Measurements from ENCODE around the gene PPP2R2B. TPM values are rescaled to one million over a fixed set of nuclear protein-coding genes. Genes with fewer than 3 reads are reported as not detected.
A peak's percentile ranks its signal among the peaks of the same experiment; 100 is the strongest.
"Not testable (repeated sequence)": the region's sequence is repeated elsewhere in the genome, so short reads cannot be mapped to it uniquely, and the experiment has no call there.

The PPP2R2B gene
- total RNA-seq, 1 experiment from 2014 or later = not detected

DNA sequence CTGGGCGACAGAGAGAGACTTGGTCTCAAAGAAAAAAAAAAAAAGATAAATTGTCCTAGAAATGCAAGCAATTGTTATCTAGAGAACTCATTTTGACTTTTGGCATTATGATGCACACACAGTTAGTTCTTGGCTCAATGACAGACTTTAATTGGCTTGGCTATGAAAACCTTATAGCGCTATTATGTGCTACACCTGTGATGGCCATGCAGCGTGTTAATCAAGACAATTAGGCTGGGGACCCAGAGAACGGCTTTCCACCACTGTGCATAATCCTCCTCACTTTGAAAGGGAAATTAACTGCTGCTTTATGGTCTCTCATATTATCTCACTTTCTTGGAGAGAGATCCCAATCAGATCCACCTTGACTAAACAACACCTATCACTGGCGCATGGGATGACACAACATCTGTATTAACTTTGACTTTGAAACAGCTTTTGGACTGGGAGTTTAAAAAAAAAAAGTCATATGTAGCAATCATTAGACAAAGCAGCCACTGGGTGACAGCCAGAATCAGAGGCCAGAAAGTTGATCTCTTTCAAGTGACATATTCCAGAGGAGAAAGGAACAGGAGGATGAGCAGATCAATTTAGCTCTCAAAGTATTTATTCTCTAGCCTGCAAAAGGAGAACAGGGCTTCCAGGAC lies 132.5 kb downstream of the PPP2R2B start:
- no peak for DNase-seq (ENCODE audit: low read depth)

DNA sequence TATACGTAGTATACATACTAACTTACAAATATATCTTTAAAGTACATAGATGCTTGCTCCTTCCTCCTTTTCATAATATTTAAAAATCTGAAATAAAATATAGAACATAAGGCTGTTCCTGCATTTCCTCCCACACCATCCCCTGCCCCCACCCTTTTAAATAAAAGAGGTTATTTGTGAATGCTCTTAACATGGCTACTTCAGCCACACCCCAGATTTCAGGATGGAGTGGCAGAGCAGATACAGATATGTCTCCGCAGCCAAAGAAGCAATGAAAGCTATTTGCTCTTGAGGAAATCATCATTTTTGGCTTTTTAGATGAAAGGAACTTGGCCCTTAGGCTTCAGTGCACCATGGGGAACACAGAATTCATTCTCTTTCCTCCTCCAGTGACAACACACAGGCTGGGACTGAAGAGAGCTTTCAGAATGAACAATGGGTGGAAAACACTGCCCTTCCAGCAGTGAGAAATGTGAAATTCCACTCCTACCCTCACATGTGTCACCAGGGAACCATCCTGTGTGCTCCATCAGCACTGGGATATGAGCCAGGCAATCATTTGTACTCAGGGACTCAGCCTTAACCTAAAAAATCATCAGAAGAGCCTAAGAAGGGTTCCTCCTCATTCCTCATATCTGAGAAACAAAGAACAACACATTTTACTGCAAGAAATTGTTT lies 134.3 kb downstream of the PPP2R2B start:
- DNase-seq (ENCODE audit: low read depth) = peak; percentile 36

DNA sequence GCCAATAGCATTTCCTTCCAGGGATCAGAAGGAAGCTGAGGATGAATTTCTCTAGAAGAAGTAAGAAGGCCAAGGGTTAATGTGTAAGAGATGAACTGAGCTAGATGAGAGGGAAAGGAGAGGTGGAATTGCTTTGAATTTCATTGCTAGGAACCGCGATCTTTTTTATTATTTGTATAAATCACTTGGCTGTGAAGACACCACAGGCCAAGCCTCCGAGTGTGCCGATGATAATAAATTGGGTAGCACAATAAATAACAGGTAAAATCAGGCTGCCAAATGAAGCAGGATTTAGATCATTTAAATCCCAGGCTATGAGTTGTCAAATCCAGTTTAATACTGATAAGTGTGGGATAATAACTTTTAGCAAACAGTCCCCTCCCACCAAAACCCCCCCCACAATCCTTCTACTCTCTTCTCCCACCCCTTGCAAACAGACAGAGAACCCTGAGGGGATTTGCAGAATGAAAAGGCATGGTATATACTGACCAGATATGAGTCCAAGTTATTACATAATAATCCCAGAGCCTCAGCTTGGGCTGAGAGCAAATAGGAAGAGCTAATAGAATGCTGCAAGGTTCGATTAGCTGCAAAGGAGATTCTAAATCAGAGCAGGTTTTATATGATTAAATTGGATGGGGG lies 143.5 kb downstream of the PPP2R2B start:
- DNase-seq (ENCODE audit: low read depth) = no peak

DNA sequence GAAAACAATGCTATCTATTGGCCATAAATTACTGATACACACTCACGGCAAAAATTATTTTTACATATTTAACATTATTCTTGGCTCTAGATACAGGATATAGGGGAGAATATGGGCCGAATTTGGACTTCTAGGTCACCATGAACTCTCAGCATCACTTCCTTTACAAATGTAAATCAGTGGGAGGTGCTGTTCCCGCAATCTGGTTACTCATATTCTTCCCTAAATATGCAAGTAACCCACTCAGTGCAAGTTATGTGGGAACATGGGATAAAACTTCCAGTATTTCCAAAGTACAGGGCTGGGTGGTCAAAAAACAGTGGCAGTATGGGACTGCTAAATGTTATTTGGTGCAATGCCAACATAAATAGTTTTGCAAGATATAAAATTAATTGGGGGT lies 145.6 kb downstream of the PPP2R2B start:
- no peak for DNase-seq (ENCODE audit: low read depth)

DNA sequence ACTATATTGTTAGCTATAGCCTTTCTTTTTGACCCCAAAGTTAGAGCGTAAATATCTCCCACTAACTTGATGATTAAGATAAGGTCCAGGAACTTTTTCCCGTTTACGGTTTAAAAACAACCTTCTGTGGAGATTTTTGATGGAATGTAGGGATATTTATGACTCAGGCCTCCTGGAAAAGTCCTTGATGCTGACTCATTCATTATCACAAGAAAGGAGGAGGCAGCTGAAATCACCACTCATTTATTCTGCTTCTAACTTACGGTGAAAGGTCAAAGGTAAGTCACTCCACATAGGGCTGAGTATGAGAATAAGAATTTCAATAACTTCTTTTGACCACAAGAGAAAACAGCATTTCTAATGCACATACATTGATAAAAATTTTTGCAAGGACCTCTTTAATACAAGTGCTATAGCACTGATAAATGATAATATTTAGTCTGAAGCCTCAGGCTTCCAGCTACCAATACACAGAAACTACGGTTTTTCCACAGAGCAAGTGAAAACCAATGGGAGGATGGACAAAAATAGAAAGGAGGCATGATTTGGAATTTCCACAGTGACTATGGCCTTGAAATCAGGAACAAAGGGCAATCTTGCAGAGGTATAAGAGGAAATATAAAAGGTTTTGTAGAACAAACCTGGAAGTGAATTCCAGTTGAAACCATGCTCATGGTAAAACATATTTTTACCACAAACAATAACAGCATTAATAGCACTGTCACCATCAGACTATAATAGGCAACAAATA lies 146.5 kb downstream of the PPP2R2B start:
- DNase-seq (ENCODE audit: low read depth) = peak; percentile 87

DNA sequence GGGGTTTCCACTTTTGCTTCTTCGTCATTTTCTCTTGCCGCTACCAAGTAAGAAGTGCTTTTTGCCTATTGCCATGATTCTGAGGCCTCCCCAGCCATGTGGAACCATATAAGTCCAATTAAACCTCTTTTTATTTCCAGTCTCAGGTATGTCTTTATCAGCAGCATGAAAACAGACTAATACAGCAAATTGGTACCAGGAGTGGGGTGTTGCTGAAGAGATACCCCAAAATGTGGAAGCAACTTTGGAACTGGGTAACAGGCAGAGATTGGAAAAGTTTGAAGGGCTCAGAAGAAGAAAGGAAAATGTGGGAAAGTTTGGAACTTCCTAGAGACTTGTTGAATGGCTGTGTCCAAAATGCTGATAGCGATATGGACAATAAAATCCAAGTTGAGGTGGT lies 149.8 kb downstream of the PPP2R2B start:
- DNase-seq (ENCODE audit: low read depth) = not testable (repeated sequence)

DNA sequence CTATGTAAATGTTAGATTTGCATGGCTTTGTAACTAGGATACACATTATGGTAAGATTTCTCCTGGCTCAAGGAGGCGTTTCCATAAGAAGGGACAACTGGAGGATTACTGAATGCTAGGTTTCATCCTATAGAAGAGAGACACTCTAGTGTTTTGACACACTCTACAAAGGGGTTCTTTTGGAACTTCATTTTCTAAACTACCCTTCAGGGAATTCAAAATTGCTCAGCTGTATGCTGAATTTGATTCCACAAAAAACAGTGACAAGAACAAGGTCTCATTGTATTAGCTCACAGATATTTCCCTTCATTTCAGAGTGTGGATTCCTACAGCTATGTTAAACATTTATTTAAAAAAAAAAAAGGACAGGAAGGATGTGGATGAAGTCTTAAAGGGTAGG lies 151.7 kb downstream of the PPP2R2B start:
- peak; percentile 31 for DNase-seq (ENCODE audit: low read depth)

DNA sequence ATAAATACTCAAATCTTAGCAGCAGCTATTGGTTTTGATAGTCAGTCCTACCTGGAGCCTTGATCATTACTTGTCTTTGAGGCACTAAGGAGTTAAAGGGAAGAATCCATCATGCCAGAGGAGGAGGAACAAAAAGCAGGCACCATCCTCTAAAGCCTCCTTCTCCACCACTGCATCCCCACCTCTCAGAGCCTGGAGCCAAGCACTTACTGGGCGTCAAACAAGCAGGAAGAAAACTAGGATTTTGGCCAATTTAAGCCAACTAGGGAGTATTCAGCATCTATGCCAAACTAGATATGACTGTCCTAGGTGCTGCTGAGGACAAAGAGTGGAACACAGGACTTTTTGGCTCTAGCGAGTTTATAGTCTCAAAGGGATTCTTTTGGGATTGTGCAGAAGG lies 152.5 kb downstream of the PPP2R2B start:
- no peak for DNase-seq (ENCODE audit: low read depth)

DNA sequence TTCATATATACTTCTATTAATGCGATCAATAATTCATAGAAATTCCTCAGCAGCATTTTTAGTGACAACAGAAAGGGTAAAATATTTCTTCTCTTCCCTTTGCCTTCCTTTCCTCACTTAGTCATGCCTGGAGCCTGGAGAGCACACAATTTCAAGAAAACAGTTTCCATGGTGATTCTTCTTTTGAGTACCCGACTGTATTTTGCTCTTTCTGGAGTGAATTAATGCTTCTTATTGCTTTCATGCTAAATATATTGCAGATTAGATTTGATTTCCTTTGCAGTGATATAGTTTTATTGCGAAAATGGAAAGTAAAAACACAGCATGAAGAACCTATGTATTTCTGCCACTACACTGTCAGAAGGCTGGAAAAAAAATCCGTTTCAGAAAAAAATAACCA lies 153.5 kb downstream of the PPP2R2B start:
- DNase-seq (ENCODE audit: low read depth) = no peak

DNA sequence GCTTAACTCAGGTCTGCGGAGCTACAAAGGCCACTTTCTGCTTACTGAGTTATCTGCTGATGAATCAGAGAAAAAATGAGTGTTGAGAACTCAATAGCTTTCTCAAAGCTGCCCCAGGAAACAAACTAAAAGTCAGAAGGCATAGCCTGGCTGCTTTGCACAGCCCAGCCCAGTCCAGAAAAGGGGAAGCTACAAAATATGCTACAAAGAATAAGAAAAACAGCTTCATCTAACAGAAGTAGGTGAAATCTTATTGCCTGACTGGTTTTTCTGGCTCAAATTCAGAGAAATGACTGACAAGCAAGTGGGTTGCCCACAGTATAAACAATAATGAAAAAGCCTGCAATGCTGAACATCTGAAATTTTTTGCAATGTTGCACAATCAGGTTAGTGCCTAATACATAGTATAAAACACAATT lies 156.2 kb downstream of the PPP2R2B start:
- no peak for DNase-seq (ENCODE audit: low read depth)

DNA sequence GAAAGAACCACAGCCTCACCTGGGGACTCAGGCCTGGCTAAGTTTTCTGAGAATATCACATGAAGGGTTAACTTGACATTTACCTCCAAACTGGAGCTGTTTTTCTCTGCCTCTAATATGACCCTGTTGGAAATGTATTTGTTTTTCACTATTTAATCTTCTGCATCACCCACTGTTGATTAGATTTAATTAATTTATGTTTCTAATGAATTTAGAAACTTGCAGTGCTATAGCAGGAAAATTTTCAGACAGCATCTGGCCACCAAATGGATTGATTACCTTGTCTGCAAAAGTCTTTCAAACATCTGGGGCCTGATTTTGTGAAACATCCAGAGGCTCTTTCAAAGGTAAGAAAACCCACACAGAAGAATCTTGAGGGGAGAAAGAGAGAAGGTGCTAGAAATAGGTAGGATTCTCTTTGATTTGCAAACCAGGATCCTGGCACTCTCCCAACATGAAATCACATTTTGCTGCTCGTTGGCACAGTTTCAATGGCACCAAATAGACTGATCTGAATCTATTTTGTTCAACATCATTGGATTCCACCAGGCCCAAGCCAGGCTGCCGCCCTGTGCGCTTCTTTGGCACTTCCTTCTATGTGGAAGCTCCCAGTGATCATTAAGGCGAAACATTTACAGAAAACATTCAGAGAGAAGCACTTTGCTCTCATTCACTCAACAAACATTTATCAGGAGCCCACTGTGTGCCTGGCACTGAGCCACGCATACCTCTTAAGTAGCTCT lies 157.3 kb downstream of the PPP2R2B start:
- DNase-seq (ENCODE audit: low read depth) = no peak

DNA sequence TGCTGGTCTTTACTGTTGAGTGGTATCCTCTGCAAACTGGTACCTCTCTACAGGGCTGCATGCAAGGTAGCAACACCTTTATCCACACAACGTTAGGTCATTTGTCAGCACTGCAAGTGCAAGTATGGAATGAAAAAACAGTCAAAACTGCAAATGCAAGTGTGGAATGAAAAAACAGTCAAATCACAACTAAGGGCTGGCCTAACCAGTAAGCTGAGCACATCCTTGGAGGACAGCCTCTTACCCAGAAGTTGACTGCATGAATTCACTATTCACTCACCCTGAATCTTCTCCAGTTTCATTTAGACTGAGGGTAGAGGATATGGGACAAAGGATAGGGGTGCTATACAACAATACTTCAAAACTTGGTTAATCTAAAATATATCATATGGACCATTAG lies 158.4 kb downstream of the PPP2R2B start:
- no peak for DNase-seq (ENCODE audit: low read depth)

DNA sequence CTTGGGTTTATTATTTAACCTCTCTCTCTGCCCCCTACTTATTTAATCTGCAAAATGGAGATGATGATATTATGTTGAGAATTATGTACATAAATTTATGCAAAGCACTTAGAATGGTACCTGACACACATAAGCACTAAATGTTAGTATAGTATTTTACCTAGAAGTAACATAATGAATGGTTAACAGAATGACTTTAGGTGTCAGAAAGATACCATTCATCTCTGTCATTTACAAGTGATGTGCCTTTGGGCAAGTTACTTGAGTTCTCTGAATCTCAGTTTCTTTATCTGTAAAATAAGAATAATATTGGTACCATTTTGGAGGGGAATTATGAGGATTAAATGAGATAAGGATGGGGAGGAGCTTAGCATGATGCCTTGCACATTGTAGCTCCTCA lies 159.4 kb downstream of the PPP2R2B start:
- no peak for DNase-seq (ENCODE audit: low read depth)

DNA sequence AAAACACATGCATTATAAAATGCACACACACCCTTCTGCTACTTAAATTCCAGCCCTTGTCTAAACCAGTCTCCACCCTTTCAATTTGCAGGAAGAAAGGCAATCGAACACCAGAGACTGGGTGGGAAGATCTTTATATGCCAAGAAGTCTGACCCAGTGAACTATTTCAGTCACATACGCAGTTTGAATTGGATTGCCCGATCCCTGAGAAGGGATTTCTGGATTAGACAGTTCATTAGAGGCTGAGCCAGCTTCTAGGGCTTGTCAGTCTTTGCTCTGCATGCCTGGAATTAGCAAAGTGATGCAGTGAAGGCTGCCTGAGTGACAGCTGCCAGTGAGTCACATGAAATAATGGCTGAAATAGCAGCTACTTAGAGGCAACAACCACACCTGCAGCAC lies 159.9 kb downstream of the PPP2R2B start:
- DNase-seq (ENCODE audit: low read depth) = no peak

DNA sequence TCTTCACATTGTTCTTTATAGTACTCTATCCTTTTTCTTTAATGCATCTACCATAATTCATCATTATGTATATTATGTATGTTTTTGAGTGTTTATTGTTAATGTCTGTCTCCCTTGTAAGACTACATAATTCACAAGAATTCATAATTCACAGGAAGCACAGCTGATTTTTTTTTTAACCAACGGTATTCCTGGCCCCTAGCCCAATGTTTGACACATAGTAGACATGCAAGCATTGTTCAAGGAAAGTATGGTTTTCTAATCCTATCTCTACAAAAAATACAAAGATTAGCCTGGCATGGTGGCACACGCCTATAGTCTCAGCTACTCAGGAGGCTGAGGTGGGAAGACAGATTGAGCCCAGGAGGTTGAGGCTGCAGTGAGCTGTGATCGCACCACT lies 160.6 kb downstream of the PPP2R2B start:
- no peak for DNase-seq (ENCODE audit: low read depth)

DNA sequence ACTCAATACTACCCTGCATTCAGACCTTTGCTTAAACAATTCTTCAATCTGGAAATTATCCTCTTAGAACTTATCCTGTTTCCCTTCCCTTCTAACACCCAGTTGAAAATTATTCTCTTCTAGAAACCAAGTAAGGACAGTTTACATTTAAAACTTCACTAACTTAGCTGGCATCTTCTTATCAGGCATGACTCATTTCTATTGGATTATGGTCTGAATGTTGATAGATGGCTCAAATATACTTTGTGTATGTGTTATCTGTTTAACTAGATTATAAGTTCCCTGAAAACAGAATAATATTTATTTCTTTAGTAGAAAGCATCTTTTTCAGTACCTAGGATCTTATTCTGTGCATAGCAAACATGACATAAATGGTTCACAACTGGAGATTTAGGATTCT lies 161.9 kb downstream of the PPP2R2B start:
- DNase-seq (ENCODE audit: low read depth) = no peak

DNA sequence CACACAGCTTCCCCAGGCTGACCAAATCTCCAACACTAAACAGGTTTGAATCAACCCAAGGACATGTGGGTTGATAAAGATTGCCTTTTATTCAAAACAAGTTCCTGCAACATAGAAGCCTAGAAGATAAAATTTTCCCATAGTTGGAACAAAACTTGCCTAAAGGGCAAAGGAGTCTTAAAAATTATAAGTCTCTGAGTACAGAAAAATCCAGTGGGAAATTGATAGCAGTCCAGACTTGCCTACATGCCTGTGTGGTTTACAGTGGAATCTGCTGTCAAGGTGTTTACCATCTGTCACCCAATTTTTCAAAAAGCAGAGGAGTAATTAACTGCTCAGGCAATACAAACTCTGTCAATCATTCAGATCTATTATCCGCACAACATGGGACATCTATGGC lies 168.2 kb downstream of the PPP2R2B start:
- no peak for DNase-seq (ENCODE audit: low read depth)

DNA sequence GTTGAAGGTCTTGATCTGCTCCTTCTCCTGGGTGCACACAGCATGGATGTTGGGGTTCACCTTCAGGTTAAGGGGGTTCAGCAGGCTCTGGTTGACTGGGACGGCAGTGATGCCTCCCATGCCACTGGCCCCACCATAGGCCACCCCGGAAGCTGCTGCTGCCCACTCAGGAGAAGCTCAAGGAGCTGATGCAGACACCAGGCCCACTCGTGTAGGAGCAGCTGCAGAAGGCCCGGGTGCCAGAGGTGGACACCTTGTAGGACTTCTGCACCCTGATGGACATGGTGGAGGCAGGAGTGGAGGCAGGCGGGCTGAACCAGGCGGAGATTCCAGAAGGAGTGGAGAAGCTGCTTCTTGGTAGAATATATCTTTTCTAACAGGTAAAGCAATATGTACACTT lies 171.2 kb downstream of the PPP2R2B start:
- no peak for DNase-seq (ENCODE audit: low read depth)

DNA sequence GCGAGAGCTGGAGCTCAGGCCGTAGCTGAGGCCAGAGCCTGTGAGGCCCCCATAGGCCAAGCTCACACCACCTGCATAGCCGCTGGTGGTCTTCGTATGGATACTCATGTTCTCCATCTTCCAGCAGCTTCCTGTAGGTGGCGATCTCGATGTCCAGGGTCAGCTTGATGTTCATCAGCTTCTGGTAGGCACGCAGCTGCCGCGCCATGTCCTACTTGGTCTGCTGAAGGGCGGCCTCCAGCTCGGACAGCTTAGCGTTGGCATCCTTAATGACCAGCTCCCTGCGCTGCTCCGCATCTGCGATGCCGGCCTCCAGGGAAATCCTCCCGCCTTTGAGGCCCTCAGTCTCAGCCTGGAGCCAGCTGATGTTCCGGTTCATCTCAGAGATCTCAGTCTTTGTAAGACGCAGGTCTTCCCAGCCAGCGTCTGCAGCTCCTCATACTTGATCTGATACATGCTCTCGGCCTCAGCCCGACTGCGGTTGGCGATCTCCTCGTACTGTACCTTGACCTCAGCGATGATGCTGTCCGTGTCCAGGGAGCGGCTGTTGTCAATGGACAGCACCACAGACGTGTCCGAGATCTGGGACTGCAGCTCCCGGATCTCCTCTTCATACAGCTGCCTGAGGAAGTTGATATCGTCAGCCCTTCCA lies 172.1 kb downstream of the PPP2R2B start:
- no peak for DNase-seq (ENCODE audit: low read depth)

DNA sequence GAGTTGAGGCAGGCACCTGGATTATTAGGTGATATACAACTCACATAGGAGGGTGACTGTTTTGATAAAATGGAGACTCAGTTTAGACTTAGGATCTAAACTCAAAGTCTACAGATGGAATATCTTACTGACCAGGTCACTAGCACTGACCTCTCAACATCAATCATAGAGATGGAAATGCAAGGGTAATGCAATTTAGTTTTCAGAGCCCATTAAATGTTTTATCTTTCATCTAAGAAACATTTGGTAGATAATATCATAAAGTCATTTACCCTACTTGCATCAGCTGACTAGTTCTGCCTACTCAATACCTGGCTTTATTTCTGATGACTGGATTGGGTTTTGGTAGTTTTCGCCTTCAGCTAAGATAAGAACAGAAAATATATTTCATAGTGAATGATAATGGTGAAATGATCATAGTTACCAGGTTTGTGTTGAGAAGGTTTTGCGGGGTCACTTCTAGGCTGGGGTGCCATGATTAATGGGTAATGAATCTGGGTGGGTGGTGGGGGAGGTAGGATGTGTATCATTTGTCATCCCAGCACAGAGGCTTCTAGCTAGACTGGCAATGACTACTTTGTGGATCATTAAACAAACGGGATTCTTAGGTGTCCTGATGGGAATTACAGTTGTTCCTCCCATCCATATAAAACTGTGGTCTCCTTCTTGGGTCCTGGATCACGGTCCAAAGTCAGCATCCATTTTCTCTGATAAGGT lies 173.4 kb downstream of the PPP2R2B start:
- DNase-seq (ENCODE audit: low read depth) = no peak

DNA sequence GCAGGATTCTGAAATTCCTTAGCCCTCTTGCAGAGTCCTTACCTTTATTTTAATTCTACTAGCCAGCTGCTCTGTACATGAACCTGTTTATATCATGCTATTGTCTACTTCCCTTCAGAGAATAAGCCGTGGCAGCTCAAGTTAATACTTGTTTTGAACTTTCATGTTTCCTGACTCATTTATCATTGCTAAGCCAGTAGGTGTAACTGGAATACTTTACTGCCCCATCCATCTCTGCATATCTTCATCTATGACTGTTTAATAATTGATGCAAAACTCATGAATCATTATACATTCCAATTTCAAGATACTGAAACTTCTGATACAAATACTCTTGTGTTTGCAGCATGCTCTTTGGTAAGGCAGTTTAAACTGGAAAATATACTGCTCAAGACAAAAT lies 174.7 kb downstream of the PPP2R2B start:
- no peak for DNase-seq (ENCODE audit: low read depth)
